SK-N-SH (cell line): Measurements from ENCODE around the gene ABRACL. TPM values are rescaled to one million over a fixed set of nuclear protein-coding genes. Genes with fewer than 3 reads are reported as not detected.

Source experiments
- CTCF ChIA-PET: fragments of 300-600, 350-600 bp; formaldehyde crosslinking; extraction: SDS; loops from one replicate; lab custom pipeline; 2021; lab: Yijun Ruan, JAX
- POLR2A ChIA-PET: fragments of 350-600 bp; sonication (Branson Sonifier 250); formaldehyde crosslinking; extraction: SDS; loops from one replicate; lab custom pipeline; 2020; ENCODE audit warnings: antibody characterized with exemption, inconsistent platforms; lab: Yijun Ruan, JAX
- DNase-seq: peaks from one replicate; pipeline ENCODE4 v3.0.0; 2012
- H2AFZ ChIP-seq: fragments of 200-600 bp; sonication (generic); 2 replicates; pipeline ENCODE4 v1.8.1; 2016; ENCODE audit warnings: antibody characterized with exemption, mild to moderate bottlenecking, low read depth
- H3F3A ChIP-seq: fragments of 200-600 bp; sonication (generic); replicated peaks from 2 replicates; pipeline ENCODE3; 2016; ENCODE audit warnings: antibody characterized with exemption, mild to moderate bottlenecking; ENCODE audit not compliant: insufficient read depth
- H3K27ac ChIP-seq, 2 experiments: fragments of 200-500 bp in 1 of 2; fragments of 200-600 bp in 1 of 2; sonication (Bioruptor generic) in 1 of 2; sonication (generic), shearing (Covaris generic) in 1 of 2; 2 replicates each; pipeline versions ENCODE4 v1.5.1 to v1.6.1; 2014 to 2016; ENCODE audit warnings: low read depth in 2 of 2, inconsistent platforms in 1 of 2, low read length in 1 of 2, mild to moderate bottlenecking in 1 of 2, mixed read lengths in 1 of 2
- H3K27me3 ChIP-seq: fragments of 200-600 bp; sonication (generic), shearing (Covaris generic); 2 replicates; pipeline ENCODE4 v1.6.1; 2016; ENCODE audit warnings: mixed run types; ENCODE audit not compliant: insufficient read depth
- H3K36me3 ChIP-seq, 2 experiments: fragments of 200-500 bp in 1 of 2; fragments of 200-600 bp in 1 of 2; sonication (Bioruptor generic) in 1 of 2; sonication (generic) in 1 of 2; replicated peaks in 1 of 2; 2 replicates each; pipeline versions ENCODE3 to v1.5.1; 2014 to 2016; ENCODE audit warnings: low read length in 1 of 2, mild to moderate bottlenecking in 1 of 2; ENCODE audit not compliant: insufficient read depth in 2 of 2, control insufficient read depth in 1 of 2
- H3K4me1 ChIP-seq, 2 experiments: fragments of 200-500 bp in 1 of 2; fragments of 200-600 bp in 1 of 2; sonication (Bioruptor generic) in 1 of 2; sonication (generic), shearing (Covaris generic) in 1 of 2; 2 replicates each; pipeline versions ENCODE4 v1.5.1 to v1.6.1; 2014 to 2016; ENCODE audit warnings: low read depth in 1 of 2, low read length in 1 of 2, mixed run types in 1 of 2; ENCODE audit not compliant: insufficient read depth in 2 of 2, control insufficient read depth in 1 of 2
- H3K4me2 ChIP-seq: fragments of 200-600 bp; sonication (generic), shearing (Covaris generic); 2 replicates; pipeline ENCODE4 v1.6.1; 2017; ENCODE audit warnings: mixed run types
- H3K4me3 ChIP-seq, 2 experiments: fragments of 200-500 bp in 1 of 2; fragments of 200-600 bp in 1 of 2; sonication (Bioruptor generic) in 1 of 2; sonication (generic), shearing (Covaris generic) in 1 of 2; 2 replicates each; pipeline versions ENCODE4 v1.5.1 to v1.8.1; 2014 to 2016; ENCODE audit warnings: low read depth in 2 of 2, inconsistent platforms in 1 of 2, low read length in 1 of 2, mild to moderate bottlenecking in 1 of 2, mixed read lengths in 1 of 2, moderate library complexity in 1 of 2
- H3K79me2 ChIP-seq: fragments of 200-600 bp; sonication (generic); 2 replicates; pipeline ENCODE4 v1.8.1; 2017; ENCODE audit warnings: mild to moderate bottlenecking; ENCODE audit not compliant: insufficient read depth
- H3K9ac ChIP-seq: fragments of 200-600 bp; sonication (generic); 2 replicates; pipeline ENCODE4 v1.6.1; 2017; ENCODE audit warnings: mixed run types
- H3K9me2 ChIP-seq: fragments of 200-600 bp; sonication (generic); 2 replicates; pipeline ENCODE4 v1.6.1; 2017; ENCODE audit warnings: mixed run types
- H3K9me3 ChIP-seq: fragments of 200-600 bp; sonication (generic); 2 replicates; pipeline ENCODE4 v1.6.1; 2017; ENCODE audit warnings: mixed run types, mild to moderate bottlenecking, moderate library complexity
- H4K20me1 ChIP-seq: fragments of 200-600 bp; sonication (generic); 2 replicates; pipeline ENCODE4 v1.6.1; 2017; ENCODE audit warnings: mild to moderate bottlenecking, mixed run types; ENCODE audit not compliant: insufficient read depth
- ELF1 ChIP-seq: IDR thresholded peaks from 2 replicates; pipeline ENCODE4 v1.4.0; 2012
- EP300 ChIP-seq, 2 experiments: IDR thresholded peaks; 2 replicates each; pipeline versions ENCODE4 v1.4.0 to v1.6.1; 2012; ENCODE audit warnings: borderline replicate concordance in 1 of 2, low read depth in 1 of 2, low read length in 1 of 2
- EZH2phosphoT487 ChIP-seq: fragments of 200-600 bp; sonication (generic); IDR thresholded peaks from 2 replicates; pipeline ENCODE4 v1.6.1; 2017; ENCODE audit warnings: low read depth, mixed run types, mild to moderate bottlenecking, antibody characterized with exemption, moderate library complexity, borderline replicate concordance
- FOSL2 ChIP-seq: IDR thresholded peaks from 2 replicates; pipeline ENCODE4 v1.4.0; 2012; ENCODE audit warnings: low read depth, mild to moderate bottlenecking, moderate library complexity, borderline replicate concordance
- FOXJ3 ChIP-seq: sonication (generic); formaldehyde crosslinking; IDR thresholded peaks from 2 replicates; pipeline ENCODE4 v1.5.1; 2020; ENCODE audit warnings: mild to moderate bottlenecking, missing genetic modification reagents
- GATA2 ChIP-seq: sonication (generic); formaldehyde crosslinking; IDR thresholded peaks from 2 replicates; pipeline ENCODE4 v1.5.0; 2020; ENCODE audit warnings: mild to moderate bottlenecking, missing genetic modification reagents
- MEF2A ChIP-seq: IDR thresholded peaks from 2 replicates; pipeline ENCODE4 v1.4.0; 2012; ENCODE audit warnings: low read depth, borderline replicate concordance
- MXI1 ChIP-seq: IDR thresholded peaks from 2 replicates; pipeline ENCODE4 v1.6.1; 2012; ENCODE audit warnings: mild to moderate bottlenecking, low read depth, low read length, improper control_type of control experiment
- NFIC ChIP-seq: IDR thresholded peaks from 2 replicates; pipeline ENCODE4 v1.4.0; 2012; ENCODE audit warnings: borderline replicate concordance
- RAD21 ChIP-seq: IDR thresholded peaks from 2 replicates; pipeline ENCODE4 v1.6.1; 2012; ENCODE audit warnings: mild to moderate bottlenecking, low read length
- RFX5 ChIP-seq: IDR thresholded peaks from 2 replicates; pipeline ENCODE4 v1.6.1; 2012; ENCODE audit warnings: mild to moderate bottlenecking, improper control_type of control experiment, low read length
- RXRA ChIP-seq: IDR thresholded peaks from 2 replicates; pipeline ENCODE4 v1.4.0; 2012; ENCODE audit warnings: low read depth, mild to moderate bottlenecking, borderline replicate concordance
- TAF1 ChIP-seq: IDR thresholded peaks from 2 replicates; pipeline ENCODE4 v1.6.1; 2012; ENCODE audit warnings: low read depth, mild to moderate bottlenecking, low read length, moderate library complexity, borderline replicate concordance
- TCF12 ChIP-seq: IDR thresholded peaks from 2 replicates; pipeline ENCODE4 v1.4.0; 2012
- TEAD4 ChIP-seq: IDR thresholded peaks from 2 replicates; pipeline ENCODE4 v1.4.0; 2012; ENCODE audit warnings: mild to moderate bottlenecking, borderline replicate concordance; ENCODE audit not compliant: insufficient read depth
- YY1 ChIP-seq: IDR thresholded peaks from 2 replicates; pipeline ENCODE4 v1.4.0; 2012; ENCODE audit warnings: low read depth, mild to moderate bottlenecking
- WGBS: methylation state at CpG from one replicate; pipeline ENCODE4 v1.1.6; 2017; ENCODE audit warnings: low lambda C conversion rate; 5-methylcytosine and 5-hydroxymethylcytosine counted together
- polyA plus RNA-seq, 3 experiments: library from polyadenylated mRNA; depleted of rRNA; stranded (reverse); fragments of >200 nt; gene quantifications; 2 replicates each; pipeline ENCODE4 v1.2.3, GENCODE V29; 2012
- TF ChIP-seq, protein P1 (sequence below): IDR thresholded peaks from 2 replicates; pipeline ENCODE4 v1.4.0; 2012; ENCODE audit warnings: low read depth, borderline replicate concordance
- TF ChIP-seq, protein P2 (sequence below): fragments of 150-350 bp; IDR thresholded peaks from 2 replicates; pipeline ENCODE4 v1.6.1; 2017; ENCODE audit warnings: antibody characterized with exemption, low read length, low read depth, borderline replicate concordance
- TF ChIP-seq, protein P3 (sequence below): fragments of 150-350 bp; IDR thresholded peaks from 2 replicates; pipeline ENCODE4 v1.6.1; 2016; ENCODE audit warnings: mild to moderate bottlenecking, low read depth, low read length

The ABRACL gene, protein sequence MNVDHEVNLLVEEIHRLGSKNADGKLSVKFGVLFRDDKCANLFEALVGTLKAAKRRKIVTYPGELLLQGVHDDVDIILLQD
- polyA plus RNA-seq (2012; rRNA removed): 21.9 and 22.9 TPM in 2 replicates
- polyA plus RNA-seq (2012; cell fraction: cytosol; rRNA removed): 29.8 and 45.0 TPM in 2 replicates
- polyA plus RNA-seq (2012; cell fraction: nucleus; rRNA removed): 5.2 and 7.5 TPM in 2 replicates

DNA sequence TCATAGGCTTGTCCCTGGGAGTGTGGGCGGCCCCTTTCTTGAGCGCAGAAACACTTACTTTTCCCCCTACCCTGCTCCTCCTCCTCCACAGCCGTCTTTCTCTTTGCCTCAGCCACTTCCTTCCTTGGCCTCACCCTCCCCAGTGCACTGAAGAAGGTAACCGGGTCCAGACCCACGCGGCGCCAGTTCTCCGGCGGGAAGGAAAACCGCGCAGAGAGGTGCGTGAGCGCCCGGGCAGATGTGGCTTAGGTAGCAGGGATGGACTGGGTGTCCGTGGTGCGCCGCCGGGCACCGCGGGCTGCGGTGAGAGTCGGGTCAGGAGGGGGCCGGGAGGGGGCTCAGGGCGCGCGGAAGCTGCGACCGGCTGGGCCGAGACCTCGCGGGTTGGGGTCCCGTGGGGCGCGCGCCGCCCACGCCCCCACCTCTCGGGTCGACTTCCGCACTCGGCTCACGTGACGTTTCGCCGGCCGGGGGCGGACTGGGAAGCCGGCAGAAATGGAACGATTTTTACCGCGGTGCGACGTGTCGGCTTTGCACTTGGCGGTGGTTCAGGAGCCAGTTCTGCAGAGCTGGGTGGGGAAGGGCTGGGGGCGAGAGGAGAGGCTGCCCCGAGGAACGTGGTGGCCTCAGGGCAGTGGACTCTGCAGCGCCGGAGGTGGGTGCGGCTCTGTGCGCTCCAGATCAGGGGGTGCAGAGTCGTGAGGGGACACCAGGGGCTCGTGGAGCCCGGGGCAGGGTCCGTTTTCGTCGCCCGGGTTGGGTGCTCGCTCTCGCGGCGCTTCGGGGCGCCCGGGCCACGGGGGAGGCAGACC, at the start of gene ABRACL:
TSS of gene ABRACL (plus strand) at position 88 of the 812 bp plus-strand sequence. CDS start 5,416 bp downstream, outside the sequence.
- peak within 1 kb of the TSS; percentile 86 for H3K4me2 ChIP-seq
- no peaks in the 10 kb centered on the region for H3K9me3 ChIP-seq
- H3K27me3 ChIP-seq: no peaks in the 10 kb centered on the region
- POLR2A ChIA-PET: no interaction called here
- TF ChIP-seq, protein P1, sequence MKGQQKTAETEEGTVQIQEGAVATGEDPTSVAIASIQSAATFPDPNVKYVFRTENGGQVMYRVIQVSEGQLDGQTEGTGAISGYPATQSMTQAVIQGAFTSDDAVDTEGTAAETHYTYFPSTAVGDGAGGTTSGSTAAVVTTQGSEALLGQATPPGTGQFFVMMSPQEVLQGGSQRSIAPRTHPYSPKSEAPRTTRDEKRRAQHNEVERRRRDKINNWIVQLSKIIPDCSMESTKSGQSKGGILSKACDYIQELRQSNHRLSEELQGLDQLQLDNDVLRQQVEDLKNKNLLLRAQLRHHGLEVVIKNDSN: peak; percentile 87
- no peak for TF ChIP-seq RXRA
- peak; percentile 64 for TF ChIP-seq ELF1
- TF ChIP-seq TAF1: peak; percentile 38; the same call in 1 of the 2 replicates
- TF ChIP-seq FOXJ3 (CRISPR knock-in tag): 0 out of 2 replicates have a peak, but pooled peaks have one; percentile 33
- peak; percentile 52; the same call in 1 of the 2 replicates for TF ChIP-seq MXI1
- TF ChIP-seq, protein P2, sequence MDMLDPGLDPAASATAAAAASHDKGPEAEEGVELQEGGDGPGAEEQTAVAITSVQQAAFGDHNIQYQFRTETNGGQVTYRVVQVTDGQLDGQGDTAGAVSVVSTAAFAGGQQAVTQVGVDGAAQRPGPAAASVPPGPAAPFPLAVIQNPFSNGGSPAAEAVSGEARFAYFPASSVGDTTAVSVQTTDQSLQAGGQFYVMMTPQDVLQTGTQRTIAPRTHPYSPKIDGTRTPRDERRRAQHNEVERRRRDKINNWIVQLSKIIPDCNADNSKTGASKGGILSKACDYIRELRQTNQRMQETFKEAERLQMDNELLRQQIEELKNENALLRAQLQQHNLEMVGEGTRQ: peak; percentile 39; the same call in 1 of the 2 replicates
- TF ChIP-seq TEAD4: no peak
- no peaks in the 10 kb centered on the region for H3K9me2 ChIP-seq
- peaks cover 7 to 12% of the 10 kb centered on the region in 2 experiments; a peak in 3 of 4 replicates for H3K4me1 ChIP-seq
- 3% methylated on average over 10 of the region's 77 CpGs for WGBS
- CTCF ChIA-PET: interaction anchor here (1.3 to 1.8 kb wide), 2 partner anchors 9 to 40 kb away, joined by 3 to 6 read pairs; partner anchors contain the start of gene REPS1
- peak within 1 kb of the TSS; percentile 56 to 70 for H3K27ac ChIP-seq
- no peaks in the 10 kb centered on the region for H3F3A ChIP-seq
- peak within 1 kb of the TSS; percentile 83 for H3K9ac ChIP-seq
- DNase-seq: peak; percentile 85
- H3K4me3 ChIP-seq: peak within 1 kb of the TSS; percentile 88 to 94
- no peaks in the 10 kb centered on the region for H4K20me1 ChIP-seq
- no peaks in the 10 kb centered on the region for H3K36me3 ChIP-seq
- peaks cover 24% of the 10 kb centered on the region for H3K79me2 ChIP-seq
- H2AFZ ChIP-seq: peak within 1 kb of the TSS; percentile 93

DNA sequence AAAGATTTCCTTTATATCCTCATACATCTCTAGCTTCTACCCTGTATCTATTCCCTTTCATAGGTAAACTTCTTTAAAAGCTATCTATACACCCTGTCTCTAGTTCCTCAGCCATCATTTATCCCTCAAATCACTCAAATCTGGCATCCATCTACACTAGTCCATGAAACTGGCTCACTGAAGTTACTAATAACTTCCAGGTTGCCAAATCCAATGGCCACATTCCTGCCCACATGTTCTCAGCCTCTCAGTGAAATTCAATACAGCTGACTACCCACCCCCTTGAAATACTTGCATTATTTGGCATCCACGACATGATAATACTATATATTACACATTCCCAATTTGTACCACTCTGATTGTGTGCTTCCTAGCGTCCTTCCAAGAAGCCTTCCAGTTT, 49.2 kb upstream of the ABRACL start:
- 44% methylated on average over 2 of the region's 2 CpGs for WGBS
- H3K4me3 ChIP-seq: no peak overlapping the region
- H3K9me2 ChIP-seq: no peaks in the 10 kb centered on the region
- no peaks in the 10 kb centered on the region for H3K27me3 ChIP-seq
- H3K36me3 ChIP-seq: no peaks in the 10 kb centered on the region
- H3F3A ChIP-seq: peaks cover 8% of the 10 kb centered on the region
- no peak overlapping the region for H3K4me2 ChIP-seq
- no peaks in the 10 kb centered on the region for H3K9me3 ChIP-seq
- H3K27ac ChIP-seq: 0 out of 4 replicates have a peak overlapping the region, but pooled peaks have one; percentile 4 to 12
- no peak overlapping the region for H2AFZ ChIP-seq
- H3K79me2 ChIP-seq: peaks cover 97% of the 10 kb centered on the region
- CTCF ChIA-PET: no interaction called here
- DNase-seq: no peak
- POLR2A ChIA-PET: no interaction called here
- H4K20me1 ChIP-seq: peaks cover 31% of the 10 kb centered on the region
- H3K4me1 ChIP-seq: peaks cover 5 to 16% of the 10 kb centered on the region in 2 experiments; a peak in 3 of 4 replicates
- no peak overlapping the region for H3K9ac ChIP-seq
- TF ChIP-seq FOSL2 (no peak), GATA2 (CRISPR knock-in tag) (no peak), ELF1 (no peak), YY1 (no peak), RAD21 (no peak), EP300 (IDR thresholded peaks at IDR 0.05; ENCODE audit: borderline replicate concordance in 1 of 2, low read depth in 1 of 2, low read length in 1 of 2) (0 out of 4 replicates have a peak, but pooled peaks of 1 of the 2 experiments have one; percentile 13), TEAD4 (no peak), MEF2A (no peak), RFX5 (no peak), NFIC (no peak), EZH2phosphoT487 (no peak), TCF12 (peak; percentile 47), MXI1 (no peak), TAF1 (no peak)
- TF ChIP-seq, protein P3, sequence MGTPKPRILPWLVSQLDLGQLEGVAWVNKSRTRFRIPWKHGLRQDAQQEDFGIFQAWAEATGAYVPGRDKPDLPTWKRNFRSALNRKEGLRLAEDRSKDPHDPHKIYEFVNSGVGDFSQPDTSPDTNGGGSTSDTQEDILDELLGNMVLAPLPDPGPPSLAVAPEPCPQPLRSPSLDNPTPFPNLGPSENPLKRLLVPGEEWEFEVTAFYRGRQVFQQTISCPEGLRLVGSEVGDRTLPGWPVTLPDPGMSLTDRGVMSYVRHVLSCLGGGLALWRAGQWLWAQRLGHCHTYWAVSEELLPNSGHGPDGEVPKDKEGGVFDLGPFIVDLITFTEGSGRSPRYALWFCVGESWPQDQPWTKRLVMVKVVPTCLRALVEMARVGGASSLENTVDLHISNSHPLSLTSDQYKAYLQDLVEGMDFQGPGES: no peak
- TF ChIP-seq, protein P2: no peak
- TF ChIP-seq, protein P1: no peak
